ENCODE measurements around the gene NPRL2.
"Not testable (repeated sequence)": the region's sequence is repeated elsewhere in the genome, so short reads cannot be mapped to it uniquely, and the experiment has no call there.

Gene NPRL2

GRCh38 chr3:50320853-50321335 lies 29.7 kb downstream of the NPRL2 start:
- Mint-ChIP-seq H3K27me3 (no peaks in the 10 kb centered on the region), H3K27ac (peak overlapping the region; percentile 78), H3K4me3 (peak overlapping the region; percentile 94), H3K9me3 (ENCODE audit: low read depth) (no peaks in the 10 kb centered on the region), H3K4me1 (ENCODE audit: low read depth) (peaks cover 34% of the 10 kb centered on the region), H3K36me3 (peaks cover 2% of the 10 kb centered on the region)

GRCh38 chr3:50319894-50320625 lies 30.5 kb downstream of the NPRL2 start:
- Mint-ChIP-seq H3K4me3 (peak overlapping the region; percentile 94), H3K36me3 (peaks cover 2% of the 10 kb centered on the region), H3K27me3 (no peaks in the 10 kb centered on the region), H3K4me1 (ENCODE audit: low read depth) (peaks cover 34% of the 10 kb centered on the region), H3K27ac (no peak overlapping the region), H3K9me3 (ENCODE audit: low read depth) (no peaks in the 10 kb centered on the region)

- no peaks in the 10 kb centered on the region for H3K27me3 Mint-ChIP-seq
These were observed 31.2 kb downstream of the NPRL2 start for GRCh38 chr3:50319181-50319893.

GRCh38 chr3:50318615-50319014 lies 32.0 kb downstream of the NPRL2 start:
- Mint-ChIP-seq H3K4me3 (peak overlapping the region; percentile 51), H3K27me3 (no peaks in the 10 kb centered on the region), H3K4me1 (ENCODE audit: low read depth) (peaks cover 27% of the 10 kb centered on the region), H3K9me3 (ENCODE audit: low read depth) (no peaks in the 10 kb centered on the region), H3K36me3 (peaks cover 2% of the 10 kb centered on the region), H3K27ac (peak overlapping the region; percentile 28)

More at GRCh38 chr3:50319181-50319893, 31.2 kb downstream of the NPRL2 start:
- Mint-ChIP-seq H3K4me3 (peak overlapping the region; percentile 94), H3K9me3 (ENCODE audit: low read depth) (no peaks in the 10 kb centered on the region), H3K4me1 (ENCODE audit: low read depth) (peaks cover 27% of the 10 kb centered on the region), H3K27ac (no peak overlapping the region), H3K36me3 (peaks cover 2% of the 10 kb centered on the region)

GRCh38 chr3:50318163-50318562 lies 32.4 kb downstream of the NPRL2 start:
- Mint-ChIP-seq H3K4me1 (ENCODE audit: low read depth) (peaks cover 27% of the 10 kb centered on the region), H3K27ac (no peak overlapping the region), H3K9me3 (ENCODE audit: low read depth) (no peaks in the 10 kb centered on the region), H3K36me3 (peaks cover 2% of the 10 kb centered on the region), H3K27me3 (no peaks in the 10 kb centered on the region), H3K4me3 (no peak overlapping the region)

- Mint-ChIP-seq H3K4me1 (ENCODE audit: low read depth) (peaks cover 27% of the 10 kb centered on the region), H3K27ac (no peak overlapping the region), H3K36me3 (peaks cover 2% of the 10 kb centered on the region), H3K27me3 (no peaks in the 10 kb centered on the region), H3K9me3 (ENCODE audit: low read depth) (no peaks in the 10 kb centered on the region), H3K4me3 (no peak overlapping the region)
These were observed 33.3 kb downstream of the NPRL2 start for GRCh38 chr3:50317300-50317699.

GRCh38 chr3:50316657-50317242 lies 33.8 kb downstream of the NPRL2 start:
- H3K27me3 Mint-ChIP-seq = no peaks in the 10 kb centered on the region
- no peaks in the 10 kb centered on the region for H3K9me3 Mint-ChIP-seq (ENCODE audit: low read depth)
- peak overlapping the region; percentile 63 for H3K4me3 Mint-ChIP-seq
- peak overlapping the region; percentile 35 for H3K27ac Mint-ChIP-seq
- H3K4me1 Mint-ChIP-seq (ENCODE audit: low read depth) = peaks cover 27% of the 10 kb centered on the region
- H3K36me3 Mint-ChIP-seq = peaks cover 2% of the 10 kb centered on the region

- H3K4me1 Mint-ChIP-seq (ENCODE audit: low read depth) = peaks cover 20% of the 10 kb centered on the region
- no peak overlapping the region for H3K27ac Mint-ChIP-seq
- H3K36me3 Mint-ChIP-seq = peaks cover 2% of the 10 kb centered on the region
- no peaks in the 10 kb centered on the region for H3K27me3 Mint-ChIP-seq
- H3K9me3 Mint-ChIP-seq (ENCODE audit: low read depth) = no peaks in the 10 kb centered on the region
- no peak overlapping the region for H3K4me3 Mint-ChIP-seq
These were observed 35.8 kb downstream of the NPRL2 start for GRCh38 chr3:50314816-50315215.

- Mint-ChIP-seq H3K27ac (peak overlapping the region; percentile 8), H3K4me1 (ENCODE audit: low read depth) (peaks cover 19% of the 10 kb centered on the region), H3K9me3 (ENCODE audit: low read depth) (no peaks in the 10 kb centered on the region), H3K4me3 (no peak overlapping the region), H3K27me3 (no peaks in the 10 kb centered on the region), H3K36me3 (peaks cover 2% of the 10 kb centered on the region)
These were observed 36.2 kb downstream of the NPRL2 start for GRCh38 chr3:50314342-50314741.

- H3K4me3 Mint-ChIP-seq; H3K9me3 Mint-ChIP-seq (ENCODE audit: low read depth); H3K27me3 Mint-ChIP-seq; H3K36me3 Mint-ChIP-seq; H3K27ac Mint-ChIP-seq: not testable (repeated sequence)
- H3K4me1 Mint-ChIP-seq (ENCODE audit: low read depth) = peaks cover 12% of the 10 kb centered on the region
These were observed 38.5 kb downstream of the NPRL2 start for GRCh38 chr3:50312041-50312440.

GRCh38 chr3:50304601-50305000 lies 46.0 kb downstream of the NPRL2 start:
- H3K27ac Mint-ChIP-seq = no peak overlapping the region
- H3K27me3 Mint-ChIP-seq = no peaks in the 10 kb centered on the region
- H3K36me3 Mint-ChIP-seq = no peaks in the 10 kb centered on the region
- no peaks in the 10 kb centered on the region for H3K9me3 Mint-ChIP-seq (ENCODE audit: low read depth)
- no peak overlapping the region for H3K4me3 Mint-ChIP-seq
- H3K4me1 Mint-ChIP-seq (ENCODE audit: low read depth) = peaks cover 16% of the 10 kb centered on the region

- H3K4me3 Mint-ChIP-seq = no peak within 1 kb of the TSS
- no peak within 1 kb of the TSS for H3K27ac Mint-ChIP-seq
- H3K4me1 Mint-ChIP-seq (ENCODE audit: low read depth) = peaks cover 19% of the 10 kb centered on the region
- H3K9me3 Mint-ChIP-seq (ENCODE audit: low read depth) = no peaks in the 10 kb centered on the region
- H3K27me3 Mint-ChIP-seq = no peaks in the 10 kb centered on the region
- H3K36me3 Mint-ChIP-seq = no peaks in the 10 kb centered on the region
These were observed 47.4 kb downstream of the NPRL2 start, which contains the start of gene HYAL1 for GRCh38 chr3:50303013-50303815. Gene HYAL1, minus strand, starts transcription at chr3:50303574. Its CDS starts 618 bp downstream, at chr3:50302956.

- H3K4me3 Mint-ChIP-seq = no peak overlapping the region
- no peaks in the 10 kb centered on the region for H3K36me3 Mint-ChIP-seq
- H3K9me3 Mint-ChIP-seq (ENCODE audit: low read depth) = no peaks in the 10 kb centered on the region
- H3K27ac Mint-ChIP-seq = no peak overlapping the region
- H3K27me3 Mint-ChIP-seq = no peaks in the 10 kb centered on the region
- peaks cover 26% of the 10 kb centered on the region for H3K4me1 Mint-ChIP-seq (ENCODE audit: low read depth)
These were observed 48.2 kb downstream of the NPRL2 start for GRCh38 chr3:50302095-50303012.
